CD4-positive, alpha-beta T cell treated with Interleukin-6 at 100 ng/mL for 8 hours (primary cell): ENCODE data around the gene NPAS1.

Experiments used
- DNase-seq: peaks from one replicate; pipeline ENCODE4 v3.0.0-alpha.2; 2020; ENCODE audit warnings: mixed read lengths, low spot score

NPAS1 gene

GRCh38 chr19:47020132-47020805 lies 632 bp downstream of the NPAS1 start:
- no peak for DNase-seq

DNA sequence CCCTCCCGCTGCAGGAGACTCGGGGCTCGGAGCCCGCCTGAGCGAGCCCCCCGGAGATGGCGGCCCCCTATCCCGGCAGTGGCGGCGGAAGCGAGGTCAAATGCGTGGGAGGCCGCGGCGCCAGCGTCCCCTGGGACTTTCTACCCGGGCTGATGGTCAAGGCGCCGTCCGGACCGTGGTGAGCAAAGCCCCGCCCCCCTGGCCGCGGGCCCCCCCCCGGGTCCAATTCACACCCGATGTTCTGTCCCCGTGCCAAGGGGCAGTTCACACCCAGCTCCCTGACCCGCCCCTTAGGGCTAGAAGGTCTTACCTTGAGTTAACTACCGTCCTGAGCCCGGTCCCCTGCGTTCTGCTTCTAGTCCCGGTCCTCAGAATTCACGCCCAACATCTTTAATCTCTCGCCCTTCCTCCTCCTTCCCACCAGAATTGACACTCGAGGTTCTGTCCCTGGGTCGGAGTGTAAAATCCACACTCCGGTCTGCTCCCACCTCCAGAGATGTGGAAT lies 1.4 kb downstream of the NPAS1 start:
- DNase-seq, result no peak

DNA sequence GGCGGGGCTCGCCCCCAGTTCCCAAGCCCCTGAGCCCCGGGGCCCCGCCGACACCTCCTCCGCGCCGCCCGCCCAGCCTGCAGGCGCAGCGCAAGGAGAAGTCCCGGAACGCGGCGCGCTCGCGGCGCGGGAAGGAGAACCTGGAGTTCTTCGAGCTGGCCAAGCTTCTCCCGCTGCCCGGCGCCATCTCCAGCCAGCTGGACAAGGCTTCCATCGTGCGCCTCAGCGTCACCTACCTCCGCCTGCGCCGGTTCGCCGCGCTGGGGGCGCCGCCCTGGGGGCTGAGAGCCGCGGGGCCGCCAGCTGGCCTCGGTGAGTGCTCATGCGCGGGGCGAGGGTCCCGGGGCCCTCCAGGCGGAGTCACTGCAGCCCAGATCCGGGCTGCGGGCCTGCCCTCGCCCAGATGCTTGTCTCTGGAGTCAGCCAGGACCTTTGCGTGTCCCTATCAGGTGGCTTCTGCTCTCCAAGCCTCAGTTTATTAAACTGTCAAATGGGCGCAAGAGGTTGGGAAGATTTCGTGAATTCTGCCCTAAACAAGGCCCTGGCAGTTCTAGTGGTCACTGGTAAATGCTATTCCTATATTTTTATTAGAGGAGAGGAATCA lies 2.0 kb downstream of the NPAS1 start:
- DNase-seq, result no peak

GRCh38 chr19:47022140-47022536 lies 2.5 kb downstream of the NPAS1 start:
- DNase-seq, result no peak

- DNase-seq, result no peak
Measured at GRCh38 chr19:47022541-47023447, 3.2 kb downstream of the NPAS1 start.

DNA sequence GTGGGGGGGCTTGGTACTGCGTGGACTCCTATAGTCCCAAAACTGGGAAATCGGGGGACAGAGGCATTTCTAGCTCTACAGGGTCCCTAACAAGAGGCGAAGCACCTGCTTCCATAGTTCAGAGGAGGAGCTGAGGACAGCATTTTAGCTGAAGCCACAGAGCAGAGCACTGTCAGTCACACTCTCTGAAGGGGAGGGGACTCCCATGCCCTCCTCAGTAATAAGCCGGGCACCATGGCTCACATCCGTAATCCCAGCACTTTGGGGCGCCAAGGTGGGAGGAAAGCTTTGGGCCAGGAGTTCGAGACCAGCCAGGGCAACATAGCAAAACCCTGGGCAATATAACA lies 3.8 kb downstream of the NPAS1 start:
- no peak for DNase-seq

GRCh38 chr19:47024502-47024901 lies 4.9 kb downstream of the NPAS1 start:
- no peak for DNase-seq

DNA sequence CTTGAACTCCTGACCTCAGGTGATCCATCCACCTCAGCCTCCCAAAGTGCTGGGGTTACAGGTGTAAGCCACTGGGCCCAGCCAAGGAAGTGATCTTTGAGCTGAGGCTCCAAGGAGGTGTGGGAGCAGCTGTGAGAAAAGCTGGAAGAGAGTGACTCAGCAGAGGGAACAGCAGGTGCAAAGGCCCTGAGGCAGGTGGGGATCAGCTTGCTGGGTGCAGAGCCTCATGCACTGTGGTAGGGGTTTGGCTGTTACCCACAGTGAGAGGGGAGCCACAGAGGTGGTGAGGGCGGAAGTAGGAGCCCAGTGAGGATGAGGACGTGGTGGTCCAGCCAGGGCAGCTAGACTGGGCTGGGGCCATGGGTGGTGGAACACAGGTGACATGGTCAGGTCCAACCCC lies 6.5 kb downstream of the NPAS1 start:
- DNase-seq, result no peak

DNA sequence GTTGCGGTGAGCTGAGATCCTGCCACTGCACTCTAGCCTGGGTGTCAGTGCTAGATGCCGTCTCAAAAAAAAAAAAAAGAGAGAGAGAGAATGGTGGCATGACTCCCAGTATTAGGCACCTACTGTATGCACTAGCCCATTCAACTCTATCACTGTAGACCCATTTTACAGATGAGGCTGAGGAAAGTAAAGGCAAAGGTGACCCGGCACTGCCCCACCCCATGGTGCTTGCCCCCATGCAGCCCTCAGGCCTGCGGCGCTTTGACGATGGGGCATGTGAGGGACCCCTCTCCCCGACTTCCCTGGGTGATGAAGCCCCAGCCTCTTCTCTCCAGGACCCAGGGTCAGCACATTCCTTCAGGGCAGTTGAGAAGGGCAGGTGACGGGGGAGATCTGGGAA lies 7.3 kb downstream of the NPAS1 start:
- DNase-seq, result no peak

DNA sequence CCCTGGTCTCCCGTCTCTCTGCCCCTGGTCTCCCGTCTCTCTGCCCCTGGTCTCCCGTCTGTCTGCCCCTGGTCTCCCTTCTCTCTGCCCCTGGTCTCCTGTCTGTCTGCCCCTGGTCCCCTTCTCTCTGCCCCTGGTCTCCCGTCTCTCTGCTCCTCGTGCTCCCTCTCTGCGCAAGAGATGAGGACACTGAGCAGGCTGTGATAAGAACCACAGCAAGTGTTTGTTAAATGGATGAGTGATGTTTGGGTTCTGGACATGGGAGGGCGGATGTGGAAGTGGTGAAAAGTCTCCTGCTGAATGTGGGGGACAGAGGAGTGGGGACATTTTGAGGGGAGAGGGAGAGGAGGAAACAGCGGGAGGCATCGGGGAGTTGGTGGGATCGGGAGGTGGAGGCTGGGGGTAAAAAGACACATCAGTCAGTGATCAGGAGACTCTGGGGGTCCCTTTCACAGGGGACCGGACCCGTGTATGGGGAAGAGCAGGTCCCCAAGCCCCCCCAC lies 8.0 kb downstream of the NPAS1 start:
- DNase-seq, result no peak

DNA sequence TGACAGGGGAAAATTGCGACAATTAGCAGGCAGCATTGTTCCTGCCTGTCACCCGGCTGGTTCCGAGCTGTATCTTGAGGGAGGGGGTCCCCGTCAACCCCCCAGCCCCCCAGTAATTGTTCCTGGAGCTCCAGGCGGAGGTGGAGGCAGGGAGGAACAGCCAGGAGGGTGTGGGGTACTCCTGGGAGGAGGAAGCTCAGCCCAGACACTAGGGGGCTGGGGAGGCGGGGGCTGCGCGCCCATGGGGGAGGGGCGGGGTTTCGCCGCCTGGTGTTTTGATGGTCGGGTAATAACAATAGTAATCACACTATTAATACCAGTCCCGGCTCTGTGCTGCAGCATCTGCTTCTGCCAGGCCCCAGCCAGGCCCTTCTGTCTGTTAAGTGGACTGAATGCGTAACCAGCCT lies 8.6 kb downstream of the NPAS1 start:
- no peak for DNase-seq

GRCh38 chr19:47032171-47032811 lies 12.7 kb downstream of the NPAS1 start:
- DNase-seq, result peak; percentile 60

DNA sequence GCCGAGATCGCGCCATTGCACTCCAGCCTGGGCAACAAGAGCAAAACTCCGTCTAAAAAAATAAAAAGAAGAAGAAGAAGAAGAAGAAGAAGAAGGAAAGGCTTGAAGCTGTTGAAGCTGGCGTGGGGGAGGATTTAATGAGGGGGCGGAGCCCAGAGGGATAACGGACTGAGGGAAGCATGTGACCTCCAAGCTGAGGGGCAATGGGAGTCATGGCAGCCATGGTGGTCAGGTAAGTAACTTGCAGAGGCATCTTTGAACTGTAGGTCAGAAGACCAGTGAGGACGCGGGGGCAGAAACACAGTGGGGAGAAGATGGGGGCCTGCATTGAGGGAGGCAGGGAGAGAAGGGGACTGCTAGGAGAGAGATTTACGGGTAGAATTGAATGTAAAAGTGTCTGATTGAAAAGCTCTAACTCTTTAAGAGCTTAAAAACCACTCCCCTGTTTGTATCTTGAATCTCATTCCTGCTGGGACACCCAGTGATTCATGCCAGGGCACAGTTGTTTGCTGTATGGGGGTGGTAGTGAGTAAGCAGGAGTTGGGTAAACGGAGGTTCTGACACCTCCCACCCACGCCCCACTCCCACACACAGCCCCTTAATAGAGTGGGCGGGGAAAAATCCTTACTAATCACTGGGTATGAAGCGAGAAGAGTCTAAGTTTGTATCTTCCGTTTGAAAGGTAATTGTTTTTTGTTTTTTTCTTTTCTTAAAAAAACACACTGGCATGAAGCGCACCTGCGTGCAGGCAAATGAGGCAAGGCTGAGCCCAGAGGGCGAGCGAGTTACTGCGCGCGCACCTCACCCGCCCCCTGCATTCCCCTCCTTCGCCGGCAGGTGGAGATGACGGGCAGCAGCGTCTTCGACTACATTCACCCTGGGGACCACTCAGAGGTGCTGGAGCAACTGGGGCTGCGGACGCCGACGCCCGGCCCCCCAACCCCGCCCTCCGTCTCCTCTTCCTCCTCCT lies 15.8 kb downstream of the NPAS1 start:
- DNase-seq, result peak; percentile 92

- no peak for DNase-seq
Measured at GRCh38 chr19:47036097-47036651, 16.5 kb downstream of the NPAS1 start.

GRCh38 chr19:47037766-47038165 lies 18.1 kb downstream of the NPAS1 start:
- DNase-seq, result no peak

DNA sequence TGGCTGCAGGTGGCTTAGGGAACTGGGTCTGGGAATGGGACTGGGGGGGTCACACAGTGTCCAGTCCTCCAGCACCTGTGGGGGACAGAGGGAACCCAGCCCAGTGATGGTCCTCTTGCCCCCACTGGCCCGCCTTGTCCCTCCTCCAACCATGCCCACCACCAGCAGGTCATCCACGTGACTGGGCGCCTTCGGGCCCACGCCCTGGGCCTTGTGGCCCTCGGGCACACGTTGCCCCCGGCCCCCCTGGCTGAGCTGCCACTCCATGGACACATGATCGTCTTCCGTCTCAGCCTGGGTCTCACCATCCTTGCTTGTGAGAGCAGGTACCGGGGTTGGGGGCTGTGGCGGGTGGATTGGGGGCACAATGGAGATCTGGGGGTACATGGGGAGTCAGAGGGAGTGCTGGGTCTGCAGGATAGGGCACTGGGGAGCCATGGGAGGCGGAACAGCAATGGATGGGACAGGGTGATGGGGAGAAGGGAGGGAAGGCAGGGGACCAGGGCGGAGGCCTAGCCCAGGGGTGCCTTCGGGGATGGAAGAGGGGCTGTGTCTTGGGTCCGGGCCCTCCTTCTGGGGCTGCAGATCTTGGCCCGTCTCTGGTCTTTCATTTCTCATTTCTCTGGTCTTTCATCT lies 19.7 kb downstream of the NPAS1 start:
- DNase-seq, result no peak

- DNase-seq, result no peak
Measured at GRCh38 chr19:47040869-47041268, 21.2 kb downstream of the NPAS1 start.

DNA sequence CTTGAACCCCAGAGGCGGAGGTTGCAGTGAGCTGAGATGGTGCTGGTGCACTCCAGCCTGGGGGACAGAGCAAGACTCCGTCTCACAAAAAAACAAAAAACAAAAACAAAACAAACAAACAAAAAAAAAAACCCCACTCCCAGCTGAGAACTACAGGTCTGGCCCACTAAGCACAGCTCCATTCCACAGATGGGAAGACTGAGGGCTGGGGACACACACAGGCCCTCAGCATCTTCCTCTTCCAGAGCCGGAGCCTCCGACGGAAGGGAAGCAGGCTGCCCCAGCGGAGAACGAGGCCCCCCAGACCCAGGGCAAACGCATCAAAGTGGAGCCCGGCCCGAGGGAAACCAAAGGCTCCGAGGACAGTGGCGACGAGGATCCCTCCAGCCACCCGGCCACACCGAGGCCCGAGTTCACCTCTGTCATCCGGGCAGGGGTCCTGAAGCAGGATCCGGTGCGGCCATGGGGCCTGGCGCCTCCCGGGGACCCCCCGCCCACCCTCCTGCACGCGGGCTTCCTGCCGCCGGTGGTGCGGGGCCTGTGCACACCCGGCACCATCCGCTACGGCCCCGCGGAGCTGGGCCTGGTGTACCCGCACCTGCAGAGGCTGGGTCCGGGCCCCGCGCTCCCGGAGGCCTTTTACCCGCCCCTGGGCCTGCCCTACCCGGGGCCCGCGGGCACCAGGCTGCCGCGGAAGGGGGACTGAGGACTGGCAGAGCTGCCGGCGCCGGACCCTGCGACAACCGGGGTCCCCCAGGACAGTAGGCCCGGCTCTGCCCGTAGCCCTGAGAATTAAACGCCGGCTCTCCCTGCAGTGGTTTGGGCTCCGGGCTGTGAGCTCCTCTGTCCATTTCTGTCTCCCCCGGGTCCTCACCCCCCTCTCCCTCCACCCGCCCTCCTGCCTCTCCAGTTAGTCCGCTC lies 25.6 kb downstream of the NPAS1 start:
- no peak for DNase-seq

DNA sequence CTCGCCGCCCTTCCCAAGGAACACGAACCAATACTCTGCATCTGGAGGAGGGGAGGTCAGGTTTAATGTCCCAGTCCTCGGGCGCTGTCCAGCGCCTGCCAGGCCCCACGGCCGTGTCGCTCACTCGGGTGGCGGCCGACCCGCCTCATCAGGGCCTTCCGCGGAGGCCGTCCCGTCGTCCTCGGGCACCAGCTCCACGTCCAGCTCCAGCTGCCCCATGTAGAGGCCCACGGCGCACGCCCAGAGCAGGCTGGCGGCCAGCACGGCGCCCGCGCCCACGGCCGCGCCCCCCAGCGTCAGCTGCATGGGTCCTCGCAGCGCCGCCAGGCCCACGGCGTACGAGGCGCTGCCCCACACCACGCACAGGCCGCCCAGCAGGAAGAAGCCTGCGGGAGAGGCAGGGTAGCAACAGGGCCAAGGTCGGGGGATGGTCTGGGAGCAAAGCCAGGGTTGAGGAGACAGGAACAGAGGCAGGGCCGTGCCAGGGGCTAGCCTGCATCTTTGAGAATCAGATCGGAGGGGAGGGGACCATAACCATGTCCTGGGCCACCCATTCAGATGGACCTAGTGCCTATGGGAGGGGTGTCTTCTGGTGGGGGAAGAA lies 26.3 kb downstream of the NPAS1 start:
- DNase-seq, result no peak
